NOMO-1 treated with DMSO at 0.1 percent for 48 hours (cell line): Measurements from ENCODE around the gene BMPR2.
"Not testable (repeated sequence)": the region's sequence is repeated elsewhere in the genome, so short reads cannot be mapped to it uniquely, and the experiment has no call there.

Experiments used
- DNase-seq: peaks from one replicate; lab custom pipeline; 2025; ENCODE audit not compliant: unreplicated experiment; lab: John Stamatoyannopoulos, UW

Gene BMPR2

GRCh38 chr2:202514732-202515131 is 138.6 kb downstream of the BMPR2 start:
- DNase-seq = no peak

- no peak for DNase-seq
These were observed 143.3 kb downstream of the BMPR2 start for GRCh38 chr2:202519453-202519852.

- no peak for DNase-seq
These were observed 145.3 kb downstream of the BMPR2 start for GRCh38 chr2:202521470-202521869.

- DNase-seq = peak; percentile 4
These were observed 153.3 kb downstream of the BMPR2 start for GRCh38 chr2:202529389-202529788.

- no peak for DNase-seq
These were observed 153.9 kb downstream of the BMPR2 start for GRCh38 chr2:202530038-202530437.

GRCh38 chr2:202535290-202535689 is 159.2 kb downstream of the BMPR2 start:
- not testable (repeated sequence) for DNase-seq

GRCh38 chr2:202541137-202541536 is 165.0 kb downstream of the BMPR2 start:
- DNase-seq = no peak

- no peak for DNase-seq
These were observed 166.0 kb downstream of the BMPR2 start for GRCh38 chr2:202542142-202542541.

- DNase-seq = no peak
These were observed 169.4 kb downstream of the BMPR2 start for GRCh38 chr2:202545523-202545922.

GRCh38 chr2:202545931-202546330 is 169.8 kb downstream of the BMPR2 start:
- DNase-seq = no peak

GRCh38 chr2:202546499-202547141 is 170.5 kb downstream of the BMPR2 start:
- DNase-seq = not testable (repeated sequence)

GRCh38 chr2:202548240-202548639 is 172.1 kb downstream of the BMPR2 start:
- no peak for DNase-seq

GRCh38 chr2:202551000-202551399 is 174.9 kb downstream of the BMPR2 start:
- not testable (repeated sequence) for DNase-seq

GRCh38 chr2:202555356-202555755 is 179.2 kb downstream of the BMPR2 start:
- DNase-seq = no peak

- DNase-seq = no peak
These were observed 184.1 kb downstream of the BMPR2 start for GRCh38 chr2:202560200-202560599.

- DNase-seq = no peak
These were observed 188.1 kb downstream of the BMPR2 start for GRCh38 chr2:202564226-202564625.

GRCh38 chr2:202566286-202566685 is 190.2 kb downstream of the BMPR2 start:
- DNase-seq = peak; percentile 66

- DNase-seq = no peak
These were observed 198.4 kb downstream of the BMPR2 start for GRCh38 chr2:202574541-202574940.

GRCh38 chr2:202575194-202575593 is 199.1 kb downstream of the BMPR2 start:
- DNase-seq = not testable (repeated sequence)

- no peak for DNase-seq
These were observed 201.4 kb downstream of the BMPR2 start for GRCh38 chr2:202577250-202578183.

GRCh38 chr2:202582846-202583245 is 206.7 kb downstream of the BMPR2 start:
- DNase-seq = not testable (repeated sequence)

- DNase-seq = no peak
These were observed 207.6 kb downstream of the BMPR2 start for GRCh38 chr2:202583709-202584219.
